ENCODE results near the gene NLRP1.

The NLRP1 gene

GRCh38 chr17:5510771-5511170 is 73.5 kb downstream of the NLRP1 start:
- no peak for TF ChIP-seq FOXP2 (optimal IDR thresholded peaks at IDR 0.05; ENCODE audit: borderline replicate concordance, extremely low read depth, extremely low read length, insufficient read depth)

- TF ChIP-seq TAF1 (IDR thresholded peaks at IDR 0.05; ENCODE audit: borderline replicate concordance, insufficient read depth, low read length) (no peak), POLR2AphosphoS5 (IDR thresholded peaks at IDR 0.05; ENCODE audit: low read depth, low read length) (no peak), REST (IDR thresholded peaks at IDR 0.05; ENCODE audit: insufficient read depth in 1 of 2, low read depth in 2 of 2, low read length in 2 of 2) (no peak)
Observed at GRCh38 chr17:5509482-5509881, 74.8 kb downstream of the NLRP1 start.

- TF ChIP-seq POLR2AphosphoS5 (IDR thresholded peaks at IDR 0.05; ENCODE audit: low read depth, low read length), result no peak
- no peak for TF ChIP-seq REST (IDR thresholded peaks at IDR 0.05; ENCODE audit: insufficient read depth in 1 of 2, low read depth in 2 of 2, low read length in 2 of 2)
- TF ChIP-seq SIN3A (IDR thresholded peaks at IDR 0.05; ENCODE audit: borderline replicate concordance, insufficient read depth, low read length), result no peak
- no peak for TF ChIP-seq TAF1 (IDR thresholded peaks at IDR 0.05; ENCODE audit: borderline replicate concordance, insufficient read depth, low read length)
- TF ChIP-seq FOXP2 (optimal IDR thresholded peaks at IDR 0.05; ENCODE audit: borderline replicate concordance, extremely low read depth, extremely low read length, insufficient read depth), result no peak
Observed at GRCh38 chr17:5508810-5509209, 75.5 kb downstream of the NLRP1 start.

- TF ChIP-seq POLR2AphosphoS5 (IDR thresholded peaks at IDR 0.05; ENCODE audit: low read depth, low read length) (no peak), SIN3A (IDR thresholded peaks at IDR 0.05; ENCODE audit: borderline replicate concordance, insufficient read depth, low read length) (no peak), TAF1 (IDR thresholded peaks at IDR 0.05; ENCODE audit: borderline replicate concordance, insufficient read depth, low read length) (no peak), REST (IDR thresholded peaks at IDR 0.05; ENCODE audit: insufficient read depth in 1 of 2, low read depth in 2 of 2, low read length in 2 of 2) (no peak), FOXP2 (optimal IDR thresholded peaks at IDR 0.05; ENCODE audit: borderline replicate concordance, extremely low read depth, extremely low read length, insufficient read depth) (no peak)
Observed at GRCh38 chr17:5506307-5506706, 78.0 kb downstream of the NLRP1 start.

GRCh38 chr17:5502552-5502951 is 81.8 kb downstream of the NLRP1 start:
- TF ChIP-seq SIN3A (IDR thresholded peaks at IDR 0.05; ENCODE audit: borderline replicate concordance, insufficient read depth, low read length) (no peak), FOXP2 (optimal IDR thresholded peaks at IDR 0.05; ENCODE audit: borderline replicate concordance, extremely low read depth, extremely low read length, insufficient read depth) (no peak), REST (IDR thresholded peaks at IDR 0.05; ENCODE audit: insufficient read depth in 1 of 2, low read depth in 2 of 2, low read length in 2 of 2) (no peak), POLR2AphosphoS5 (IDR thresholded peaks at IDR 0.05; ENCODE audit: low read depth, low read length) (no peak), TAF1 (IDR thresholded peaks at IDR 0.05; ENCODE audit: borderline replicate concordance, insufficient read depth, low read length) (no peak)
